GM12864 (cell line): ENCODE data around the gene PRKCZ.

Source experiments
- DNase-seq: peaks from one replicate; pipeline ENCODE4 v3.0.0-alpha.2; 2011; ENCODE audit warnings: low read depth
- H3K4me3 ChIP-seq: 2 replicates; pipeline ENCODE4 v1.5.1; 2011; ENCODE audit warnings: mild to moderate bottlenecking, low read depth, low read length, control low read depth
- TF ChIP-seq, protein P1 (sequence below): IDR thresholded peaks from 2 replicates; pipeline ENCODE4 v1.5.1; 2011; ENCODE audit warnings: low read depth, mild to moderate bottlenecking, moderate library complexity, low read length, control low read depth, inconsistent platforms; ENCODE audit errors: missing control alignments

The PRKCZ gene

DNA sequence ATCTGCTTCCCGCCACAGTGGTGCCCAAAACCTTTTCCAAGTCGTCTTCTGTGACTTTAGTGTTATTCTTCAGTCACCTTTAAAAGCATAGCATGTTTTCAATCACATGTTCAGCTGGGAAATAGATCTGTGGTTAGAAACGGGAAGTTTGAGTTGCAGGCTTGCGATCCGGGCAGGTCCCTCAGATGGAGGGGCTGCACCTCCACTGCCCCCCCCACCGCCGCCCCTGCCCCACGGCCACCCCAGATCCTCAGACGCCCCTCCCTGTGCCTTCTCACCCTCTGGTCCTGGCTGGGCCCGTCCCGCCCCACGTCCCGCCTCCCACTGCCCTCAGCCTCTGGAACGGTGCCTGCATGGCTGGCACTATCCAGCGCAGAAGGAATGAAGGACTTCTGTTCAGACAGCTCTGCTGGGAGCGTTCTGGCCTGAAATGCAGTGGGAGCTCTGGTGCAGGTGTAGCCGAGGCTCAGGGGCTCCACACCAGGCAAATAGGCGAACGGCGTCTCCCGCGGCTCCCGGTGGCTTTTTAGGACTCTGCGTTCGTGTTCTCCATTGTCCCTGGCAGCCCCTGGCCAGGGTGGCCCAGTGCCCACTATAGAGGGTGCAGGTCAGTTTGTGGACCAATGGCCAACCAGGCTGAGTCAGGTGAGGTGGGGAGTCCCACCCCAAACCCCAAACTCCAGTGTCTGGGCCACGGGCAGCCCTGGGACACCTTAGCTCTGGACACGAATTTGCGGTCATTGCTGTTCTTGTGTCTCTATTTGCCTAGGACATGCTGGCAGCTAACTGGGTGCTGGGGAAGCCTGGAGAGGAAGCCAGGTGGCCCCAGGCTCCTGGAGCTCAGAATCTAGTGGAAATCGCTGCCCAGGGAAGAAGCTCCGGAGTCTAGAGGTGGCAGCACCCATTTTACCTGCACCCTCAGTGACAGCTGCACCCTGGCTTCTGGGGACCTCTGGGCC is 77.3 kb downstream of the PRKCZ start:
- DNase-seq = no peak
- TF ChIP-seq, protein P1, sequence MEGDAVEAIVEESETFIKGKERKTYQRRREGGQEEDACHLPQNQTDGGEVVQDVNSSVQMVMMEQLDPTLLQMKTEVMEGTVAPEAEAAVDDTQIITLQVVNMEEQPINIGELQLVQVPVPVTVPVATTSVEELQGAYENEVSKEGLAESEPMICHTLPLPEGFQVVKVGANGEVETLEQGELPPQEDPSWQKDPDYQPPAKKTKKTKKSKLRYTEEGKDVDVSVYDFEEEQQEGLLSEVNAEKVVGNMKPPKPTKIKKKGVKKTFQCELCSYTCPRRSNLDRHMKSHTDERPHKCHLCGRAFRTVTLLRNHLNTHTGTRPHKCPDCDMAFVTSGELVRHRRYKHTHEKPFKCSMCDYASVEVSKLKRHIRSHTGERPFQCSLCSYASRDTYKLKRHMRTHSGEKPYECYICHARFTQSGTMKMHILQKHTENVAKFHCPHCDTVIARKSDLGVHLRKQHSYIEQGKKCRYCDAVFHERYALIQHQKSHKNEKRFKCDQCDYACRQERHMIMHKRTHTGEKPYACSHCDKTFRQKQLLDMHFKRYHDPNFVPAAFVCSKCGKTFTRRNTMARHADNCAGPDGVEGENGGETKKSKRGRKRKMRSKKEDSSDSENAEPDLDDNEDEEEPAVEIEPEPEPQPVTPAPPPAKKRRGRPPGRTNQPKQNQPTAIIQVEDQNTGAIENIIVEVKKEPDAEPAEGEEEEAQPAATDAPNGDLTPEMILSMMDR = no peak
- no peak overlapping the region for H3K4me3 ChIP-seq

- no peak for DNase-seq
- no peak overlapping the region for H3K4me3 ChIP-seq
- TF ChIP-seq, protein P1 = no peak
Observed at GRCh38 chr1:2128189-2128901, 78.1 kb downstream of the PRKCZ start.

- DNase-seq = no peak
- H3K4me3 ChIP-seq = no peak overlapping the region
Observed at GRCh38 chr1:2129256-2129943, 79.2 kb downstream of the PRKCZ start.

GRCh38 chr1:2130156-2130555 is 79.9 kb downstream of the PRKCZ start:
- TF ChIP-seq, protein P1 = no peak
- no peak overlapping the region for H3K4me3 ChIP-seq
- no peak for DNase-seq

More at GRCh38 chr1:2129256-2129943, 79.2 kb downstream of the PRKCZ start:
- TF ChIP-seq, protein P1 = no peak

DNA sequence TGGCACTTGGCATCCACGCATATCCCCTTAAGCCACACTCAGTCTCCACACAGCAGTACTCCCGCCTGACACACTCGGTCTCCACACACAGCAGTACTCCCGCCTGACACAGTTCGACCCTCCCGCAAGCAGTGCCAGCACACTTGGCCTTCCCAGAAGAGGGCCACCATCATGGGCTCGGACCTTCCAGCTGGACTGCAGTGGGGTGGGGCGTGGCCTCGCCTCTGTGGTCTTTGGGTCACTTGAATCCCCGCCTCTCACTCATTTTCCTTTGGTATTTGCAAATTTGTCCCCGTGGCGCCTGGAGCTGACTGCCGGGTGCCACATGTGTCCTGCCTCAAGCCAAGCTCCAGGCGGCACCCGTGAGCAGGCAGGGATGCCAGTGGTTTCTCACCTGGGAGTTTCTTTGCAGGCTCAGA is 80.7 kb downstream of the PRKCZ start:
- no peak overlapping the region for H3K4me3 ChIP-seq
- TF ChIP-seq, protein P1 = no peak
- no peak for DNase-seq

DNA sequence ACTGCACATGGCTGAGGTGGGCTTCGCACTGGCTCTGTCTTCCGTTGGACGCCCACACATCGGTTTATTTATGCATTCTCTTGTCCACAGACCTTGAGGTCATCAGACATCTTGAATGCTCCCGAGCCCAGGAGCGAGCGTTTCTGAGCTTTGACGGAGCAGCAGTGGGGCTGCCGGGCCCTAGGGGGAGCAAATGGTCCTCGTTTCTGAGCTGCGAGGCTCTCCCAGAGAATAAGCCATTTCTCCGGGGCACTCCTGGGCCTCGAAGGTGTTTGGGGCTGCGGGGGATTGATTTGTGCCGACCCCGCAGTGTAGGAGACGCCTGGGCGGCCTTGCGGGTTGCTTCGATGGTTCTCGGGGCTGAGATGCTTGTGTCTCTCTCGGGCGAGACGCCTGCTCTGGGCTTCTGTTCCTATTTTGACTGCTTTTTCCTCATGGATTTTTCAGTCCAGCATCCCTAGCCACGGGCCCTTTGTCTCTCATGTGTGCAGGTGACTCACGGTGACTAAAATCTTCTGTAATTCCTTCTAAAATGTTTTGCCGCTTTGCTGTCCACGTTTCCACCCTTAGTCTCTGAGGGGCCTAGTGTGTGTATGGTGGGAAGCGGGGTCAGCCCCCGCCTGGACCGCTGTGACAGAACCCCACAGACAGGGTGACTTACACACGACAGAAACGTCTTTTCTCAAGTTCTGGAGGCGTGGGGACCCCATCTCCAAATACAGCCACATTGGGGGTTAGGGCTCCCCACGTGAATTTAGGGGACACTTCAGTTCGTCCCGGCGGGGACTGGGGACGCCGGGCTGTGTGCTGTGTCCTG is 82.2 kb downstream of the PRKCZ start:
- peak overlapping the region; percentile 38 for H3K4me3 ChIP-seq
- TF ChIP-seq, protein P1 = no peak
- no peak for DNase-seq
